GM10266 (cell line): ENCODE results near the gene WDR70.

Experiments used
- DNase-seq: peaks from one replicate; pipeline ENCODE4 v3.0.0; 2012; ENCODE audit errors: extremely low spot score
- CTCF ChIP-seq: IDR thresholded peaks from 2 replicates; pipeline ENCODE4 v1.5.1; 2012; ENCODE audit warnings: mild to moderate bottlenecking, low read depth; ENCODE audit not compliant: control insufficient read depth, insufficient read depth; ENCODE audit errors: missing control alignments

Gene WDR70

GRCh38 chr5:37755581-37755980 lies 376.5 kb downstream of the WDR70 start:
- TF ChIP-seq CTCF: no peak
- no peak for DNase-seq

DNA sequence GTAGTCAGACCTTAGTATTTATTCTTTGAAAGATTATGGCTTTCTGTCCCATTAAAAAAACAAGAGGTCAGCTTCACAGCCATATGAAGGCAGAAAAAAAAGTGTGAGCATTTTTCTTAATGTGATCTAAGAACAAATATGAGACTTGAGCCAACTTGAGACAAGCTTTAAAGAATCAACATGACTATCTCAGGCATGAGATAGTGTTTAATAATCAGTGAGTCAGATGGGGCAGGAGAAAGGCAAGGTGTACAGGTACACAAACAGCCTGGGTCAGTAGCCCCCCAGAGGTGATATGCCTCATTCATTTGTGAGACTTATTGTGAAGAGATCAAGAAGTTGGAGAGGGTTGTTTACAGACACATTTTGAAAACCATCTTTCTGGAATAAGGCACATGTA lies 377.1 kb downstream of the WDR70 start:
- no peak for DNase-seq
- TF ChIP-seq CTCF: no peak

- no peak for TF ChIP-seq CTCF
- DNase-seq: no peak
These were observed 379.0 kb downstream of the WDR70 start for GRCh38 chr5:37757980-37758582.

- DNase-seq: no peak
- TF ChIP-seq CTCF: no peak
These were observed 388.1 kb downstream of the WDR70 start for GRCh38 chr5:37767251-37767650.

- DNase-seq: no peak
These were observed 388.8 kb downstream of the WDR70 start for GRCh38 chr5:37767961-37768360.

DNA sequence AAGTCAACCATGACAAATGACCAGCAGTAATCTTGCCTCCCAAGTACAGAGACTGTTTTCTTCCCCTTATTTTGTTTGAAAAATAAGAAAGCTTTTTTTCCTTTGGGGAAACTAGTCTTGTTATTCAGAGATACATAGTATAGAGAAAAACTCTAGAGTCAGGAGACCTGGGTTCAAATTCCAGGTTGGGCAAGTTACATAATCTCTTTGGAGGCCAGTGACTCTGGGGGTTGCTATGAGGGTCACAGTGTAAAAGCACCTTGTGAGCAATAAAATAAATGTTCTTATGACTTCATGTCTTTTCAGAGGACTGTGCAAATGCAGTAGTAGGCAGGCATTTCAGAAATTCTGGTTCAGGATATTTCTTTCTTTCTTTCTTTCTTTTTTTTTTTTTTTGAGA lies 389.3 kb downstream of the WDR70 start:
- TF ChIP-seq CTCF: no peak
- DNase-seq: no peak

More at GRCh38 chr5:37767961-37768360, 388.8 kb downstream of the WDR70 start:
- no peak for TF ChIP-seq CTCF

- no peak for TF ChIP-seq CTCF
- DNase-seq: no peak
These were observed 390.0 kb downstream of the WDR70 start for GRCh38 chr5:37769108-37769507.
